ENCODE measurements around the gene GFER.

GRCh38 chr16:1983544-1984346, at the start of gene GFER:
- peak; percentile 1 for TF ChIP-seq POLR2AphosphoS5 (IDR thresholded peaks at IDR 0.05)
- peak in 2 of 4 experiments; percentile 1 to 64 for TF ChIP-seq CTCF (IDR thresholded peaks at IDR 0.05)
- peak; percentile 51 to 68 for TF ChIP-seq POLR2A (IDR thresholded peaks at IDR 0.05)

All from gastroesophageal sphincter (tissue), 3 donors.